Measurements from ENCODE around the gene DNAAF9. TPM values are rescaled to one million over a fixed set of nuclear protein-coding genes. Genes with fewer than 3 reads are reported as not detected.

The DNAAF9 gene
- total and polyA plus RNA-seq, 2 of the 4 experiments (the other 2 are of a cell fraction) = 7.9 to 8.2 TPM

DNA sequence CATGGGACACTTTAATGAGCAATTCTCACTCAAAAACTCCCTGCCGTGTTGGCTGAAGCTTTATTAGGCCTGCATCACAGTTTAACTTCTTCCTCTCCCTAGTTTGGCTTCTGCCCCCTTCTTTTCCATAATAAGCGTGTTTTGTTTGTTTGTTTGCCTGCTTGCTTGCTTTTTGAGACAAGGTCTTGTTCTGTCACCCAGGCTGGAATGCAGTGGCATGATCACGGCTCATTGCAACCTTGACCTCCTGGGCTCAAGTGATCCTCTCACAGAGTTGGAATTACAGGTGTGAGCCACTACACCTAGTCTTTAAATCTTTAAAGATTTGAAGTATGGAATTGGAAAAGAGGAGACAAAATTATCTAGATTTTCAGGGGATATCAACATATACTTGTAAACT, 25.4 kb upstream of the DNAAF9 start:
- Histone ChIP-seq H3K9ac (ENCODE audit: low read depth, low read length) (no peak overlapping the region), H2BK20ac (ENCODE audit: low read depth, low read length) (no peak overlapping the region), H3K9me3 (ENCODE audit: control insufficient read depth, insufficient read depth, low read length) (no peaks in the 10 kb centered on the region), H3K27me3 (ENCODE audit: control insufficient read depth, insufficient read depth, low read length) (peaks cover 2% of the 10 kb centered on the region), H3K14ac (replicated peaks; ENCODE audit: low read depth, low read length) (no peak overlapping the region), H2BK120ac (ENCODE audit: low read depth, low read length) (no peak overlapping the region), H3K36me3 (ENCODE audit: control insufficient read depth, insufficient read depth, low read length) (no peaks in the 10 kb centered on the region), H2AK9ac (replicated peaks; ENCODE audit: low read depth, low read length, poor library complexity) (no peak overlapping the region), H2AK5ac (ENCODE audit: low read depth, low read length) (no peak overlapping the region), H3K79me1 (ENCODE audit: low read depth in 1 of 2, low read length in 2 of 2) (no peaks in the 10 kb centered on the region), H3K4me3 (ENCODE audit: insufficient read depth, low read depth, low read length) (no peak overlapping the region), H3K4me2 (ENCODE audit: low read depth, low read length) (no peak overlapping the region), H3K4me1 (ENCODE audit: control insufficient read depth, insufficient read depth, low read length) (no peaks in the 10 kb centered on the region), H3K4ac (ENCODE audit: low read depth, low read length) (no peak overlapping the region), H2BK15ac (ENCODE audit: low read depth, low read length) (no peak overlapping the region), H3K23ac (ENCODE audit: low read depth, low read length) (no peak overlapping the region), H3K9me1 (ENCODE audit: insufficient read depth, low read length) (no peaks in the 10 kb centered on the region), H4K8ac (ENCODE audit: low read depth in 2 of 2, low read length in 2 of 2) (no peak overlapping the region), H2BK5ac (ENCODE audit: low read depth, low read length, poor library complexity, severe bottlenecking) (no peak overlapping the region), H3K27ac (ENCODE audit: insufficient read depth, low read length) (no peak overlapping the region), H3K56ac (ENCODE audit: extremely low read depth, insufficient read depth, low read length) (no peak overlapping the region), H2AFZ (replicated peaks; ENCODE audit: low read length, poor library complexity) (no peak overlapping the region), H4K5ac (ENCODE audit: low read depth, low read length) (no peak overlapping the region), H4K20me1 (ENCODE audit: insufficient read depth, low read length) (no peaks in the 10 kb centered on the region), H3K18ac (ENCODE audit: low read depth, low read length) (no peak overlapping the region), H4K91ac (ENCODE audit: insufficient read depth, low read depth, low read length) (no peak overlapping the region)
- no TSS peak for BruUV-seq (replicated peaks)
- intact Hi-C loops (cut with micrococcal nuclease) (no loop called here), dilution Hi-C loops (cut with HindIII; ENCODE audit: low sequenced_read_pairs, unreplicated experiment) (no loop called here), in situ Hi-C loops (cut with MboI; ENCODE audit: low sequenced_read_pairs) (no loop called here)
- ChIA-PET POLR2A (ENCODE audit: unreplicated experiment) (no interaction called here), CTCF (no interaction called here)
- 83% methylated on average over 1 of the region's 3 CpGs; no CpG with 5 or more reads in 1 of the 2 experiments for WGBS, 2 experiments (ENCODE audit: extremely low coverage in 2 of 2, insufficient read length in 1 of 2)
- no peak for TF ChIP-seq POLR2A (IDR thresholded peaks at IDR 0.05; ENCODE audit: low read depth, low read length)
- no peak for TF ChIP-seq FOS (IDR thresholded peaks at IDR 0.05; ENCODE audit: low read depth, low read length)
- TF ChIP-seq BHLHE40 (IDR thresholded peaks at IDR 0.05; ENCODE audit: low read depth, low read length) = no peak
- no peak for TF ChIP-seq SMC3 (IDR thresholded peaks at IDR 0.05; ENCODE audit: low read depth, low read length)
- no peak for TF ChIP-seq RFX5 (IDR thresholded peaks at IDR 0.05; ENCODE audit: low read depth, low read length)
- TF ChIP-seq CEBPB (IDR thresholded peaks at IDR 0.05; ENCODE audit: low read depth, low read length) = no peak
- no peak for TF ChIP-seq NFE2L2 (IDR thresholded peaks at IDR 0.05; ENCODE audit: low read depth, low read length)
- no peak for TF ChIP-seq MXI1 (IDR thresholded peaks at IDR 0.05; ENCODE audit: borderline replicate concordance, low read depth, low read length)
- TF ChIP-seq RAD21 (IDR thresholded peaks at IDR 0.05; ENCODE audit: low read length) = no peak
- TF ChIP-seq, protein P1, sequence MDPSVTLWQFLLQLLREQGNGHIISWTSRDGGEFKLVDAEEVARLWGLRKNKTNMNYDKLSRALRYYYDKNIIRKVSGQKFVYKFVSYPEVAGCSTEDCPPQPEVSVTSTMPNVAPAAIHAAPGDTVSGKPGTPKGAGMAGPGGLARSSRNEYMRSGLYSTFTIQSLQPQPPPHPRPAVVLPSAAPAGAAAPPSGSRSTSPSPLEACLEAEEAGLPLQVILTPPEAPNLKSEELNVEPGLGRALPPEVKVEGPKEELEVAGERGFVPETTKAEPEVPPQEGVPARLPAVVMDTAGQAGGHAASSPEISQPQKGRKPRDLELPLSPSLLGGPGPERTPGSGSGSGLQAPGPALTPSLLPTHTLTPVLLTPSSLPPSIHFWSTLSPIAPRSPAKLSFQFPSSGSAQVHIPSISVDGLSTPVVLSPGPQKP (IDR thresholded peaks at IDR 0.05; ENCODE audit: borderline replicate concordance, low read depth, low read length) = no peak
- TF ChIP-seq, protein P2, sequence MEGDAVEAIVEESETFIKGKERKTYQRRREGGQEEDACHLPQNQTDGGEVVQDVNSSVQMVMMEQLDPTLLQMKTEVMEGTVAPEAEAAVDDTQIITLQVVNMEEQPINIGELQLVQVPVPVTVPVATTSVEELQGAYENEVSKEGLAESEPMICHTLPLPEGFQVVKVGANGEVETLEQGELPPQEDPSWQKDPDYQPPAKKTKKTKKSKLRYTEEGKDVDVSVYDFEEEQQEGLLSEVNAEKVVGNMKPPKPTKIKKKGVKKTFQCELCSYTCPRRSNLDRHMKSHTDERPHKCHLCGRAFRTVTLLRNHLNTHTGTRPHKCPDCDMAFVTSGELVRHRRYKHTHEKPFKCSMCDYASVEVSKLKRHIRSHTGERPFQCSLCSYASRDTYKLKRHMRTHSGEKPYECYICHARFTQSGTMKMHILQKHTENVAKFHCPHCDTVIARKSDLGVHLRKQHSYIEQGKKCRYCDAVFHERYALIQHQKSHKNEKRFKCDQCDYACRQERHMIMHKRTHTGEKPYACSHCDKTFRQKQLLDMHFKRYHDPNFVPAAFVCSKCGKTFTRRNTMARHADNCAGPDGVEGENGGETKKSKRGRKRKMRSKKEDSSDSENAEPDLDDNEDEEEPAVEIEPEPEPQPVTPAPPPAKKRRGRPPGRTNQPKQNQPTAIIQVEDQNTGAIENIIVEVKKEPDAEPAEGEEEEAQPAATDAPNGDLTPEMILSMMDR (conservative IDR thresholded peaks at IDR 0.05; ENCODE audit: low read depth, low read length) = no peak
- TF ChIP-seq MAZ (IDR thresholded peaks at IDR 0.05; ENCODE audit: borderline replicate concordance, low read depth, low read length) = no peak
- TF ChIP-seq, protein P3, sequence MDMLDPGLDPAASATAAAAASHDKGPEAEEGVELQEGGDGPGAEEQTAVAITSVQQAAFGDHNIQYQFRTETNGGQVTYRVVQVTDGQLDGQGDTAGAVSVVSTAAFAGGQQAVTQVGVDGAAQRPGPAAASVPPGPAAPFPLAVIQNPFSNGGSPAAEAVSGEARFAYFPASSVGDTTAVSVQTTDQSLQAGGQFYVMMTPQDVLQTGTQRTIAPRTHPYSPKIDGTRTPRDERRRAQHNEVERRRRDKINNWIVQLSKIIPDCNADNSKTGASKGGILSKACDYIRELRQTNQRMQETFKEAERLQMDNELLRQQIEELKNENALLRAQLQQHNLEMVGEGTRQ (IDR thresholded peaks at IDR 0.05; ENCODE audit: low read depth, low read length) = no peak
- TF ChIP-seq RCOR1 (IDR thresholded peaks at IDR 0.05; ENCODE audit: insufficient replicate concordance, low read length) = no peak
- TF ChIP-seq MAFK (IDR thresholded peaks at IDR 0.05; ENCODE audit: low read depth, low read length) = no peak
- DNase-seq = no peak
- ATAC-seq (ENCODE audit: low read depth) = no peak

Measured in IMR-90 (cell line).